ENCODE measurements around the gene SMIM9.

DNA sequence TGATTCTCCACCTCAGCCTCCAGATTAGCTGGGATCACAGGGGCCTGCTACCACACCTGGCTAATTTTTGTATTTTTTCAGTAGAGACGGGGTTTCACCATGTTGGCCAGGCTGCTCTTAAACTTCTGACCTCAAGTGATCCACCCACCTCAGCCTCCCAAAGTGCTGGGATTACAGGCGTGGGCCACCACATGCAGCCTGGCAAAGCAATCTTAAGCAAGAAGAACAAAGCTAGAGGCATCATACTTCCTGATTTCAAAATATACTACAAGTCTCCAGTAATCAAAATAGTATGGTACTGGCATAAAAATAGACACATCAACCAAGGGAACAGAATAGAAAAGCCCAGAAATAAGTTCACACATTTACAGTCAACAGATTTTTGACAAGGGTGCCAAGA is 38.9 kb upstream of the SMIM9 start:
- TF ChIP-seq, protein P1, sequence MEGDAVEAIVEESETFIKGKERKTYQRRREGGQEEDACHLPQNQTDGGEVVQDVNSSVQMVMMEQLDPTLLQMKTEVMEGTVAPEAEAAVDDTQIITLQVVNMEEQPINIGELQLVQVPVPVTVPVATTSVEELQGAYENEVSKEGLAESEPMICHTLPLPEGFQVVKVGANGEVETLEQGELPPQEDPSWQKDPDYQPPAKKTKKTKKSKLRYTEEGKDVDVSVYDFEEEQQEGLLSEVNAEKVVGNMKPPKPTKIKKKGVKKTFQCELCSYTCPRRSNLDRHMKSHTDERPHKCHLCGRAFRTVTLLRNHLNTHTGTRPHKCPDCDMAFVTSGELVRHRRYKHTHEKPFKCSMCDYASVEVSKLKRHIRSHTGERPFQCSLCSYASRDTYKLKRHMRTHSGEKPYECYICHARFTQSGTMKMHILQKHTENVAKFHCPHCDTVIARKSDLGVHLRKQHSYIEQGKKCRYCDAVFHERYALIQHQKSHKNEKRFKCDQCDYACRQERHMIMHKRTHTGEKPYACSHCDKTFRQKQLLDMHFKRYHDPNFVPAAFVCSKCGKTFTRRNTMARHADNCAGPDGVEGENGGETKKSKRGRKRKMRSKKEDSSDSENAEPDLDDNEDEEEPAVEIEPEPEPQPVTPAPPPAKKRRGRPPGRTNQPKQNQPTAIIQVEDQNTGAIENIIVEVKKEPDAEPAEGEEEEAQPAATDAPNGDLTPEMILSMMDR (IDR thresholded peaks at IDR 0.05) = no peak
- TF ChIP-seq POLR2A (IDR thresholded peaks at IDR 0.05) (no peak), EP300 (IDR thresholded peaks at IDR 0.05) (no peak), POLR2AphosphoS5 (IDR thresholded peaks at IDR 0.05) (no peak)

Data from stomach (tissue), 4 donors.